ENCODE data around the gene SAMD4A. TPM values are rescaled to one million over a fixed set of nuclear protein-coding genes. Genes with fewer than 3 reads are reported as not detected.

The SAMD4A gene
- total RNA-seq, 1 experiment from 2014 or later: 9.6 TPM

- no peak overlapping the region for H2BK120ac ChIP-seq (ENCODE audit: low read depth, low read length, poor library complexity, severe bottlenecking)
- no peaks in the 10 kb centered on the region for H4K20me1 ChIP-seq (ENCODE audit: control insufficient read depth, insufficient read depth, insufficient read length)
- no peak overlapping the region for H3K9ac ChIP-seq (ENCODE audit: extremely low read depth, insufficient read length, low read length)
- peaks cover 2% of the 10 kb centered on the region; the same call in 1 of the 2 replicates for H3K4me1 ChIP-seq (ENCODE audit: insufficient read depth, low read length)
- H3K79me1 ChIP-seq (ENCODE audit: insufficient read depth, low read depth, low read length, poor library complexity, severe bottlenecking): no peaks in the 10 kb centered on the region
- H3K27ac Mint-ChIP-seq: no peak overlapping the region
- H3K27ac ChIP-seq (ENCODE audit: insufficient read length, low read depth, low read length): no peak overlapping the region
- no peak for TF ChIP-seq CTCF (conservative IDR thresholded peaks at IDR 0.05)
- no peak overlapping the region for H3K4ac ChIP-seq (ENCODE audit: low read depth, low read length)
- H3K36me3 Mint-ChIP-seq (ENCODE audit: insufficient read depth in 1 of 3, low read depth in 3 of 3): no peaks in the 10 kb centered on the region
- H3T11ph ChIP-seq (ENCODE audit: low read length): no peak overlapping the region
- H3K79me2 ChIP-seq (ENCODE audit: insufficient read depth, low read length): no peaks in the 10 kb centered on the region
- peaks cover 14 to 15% of the 10 kb centered on the region in 2 experiments; a peak in 3 of 4 replicates for H3K4me1 Mint-ChIP-seq
- H2BK12ac ChIP-seq (ENCODE audit: insufficient read length, low read depth, low read length): no peak overlapping the region
- no peaks in the 10 kb centered on the region; a peak in 1 of 5 replicates for H3K9me3 Mint-ChIP-seq
- no peaks in the 10 kb centered on the region for H3K23me2 ChIP-seq (ENCODE audit: insufficient read length, low read depth, low read length, poor library complexity, severe bottlenecking)
- H3K18ac ChIP-seq (ENCODE audit: insufficient read length, low read depth, low read length): no peak overlapping the region
- H2BK20ac ChIP-seq (ENCODE audit: low read depth, low read length, poor library complexity, severe bottlenecking): no peak overlapping the region
- H3K27me3 Mint-ChIP-seq (ENCODE audit: low read depth): no peaks in the 10 kb centered on the region
- no peak overlapping the region for H2AFZ ChIP-seq (ENCODE audit: low read length)
- H2BK5ac ChIP-seq (ENCODE audit: insufficient read length, low read length): no peak overlapping the region
- no peak overlapping the region for H3K4me2 ChIP-seq (ENCODE audit: insufficient read depth, insufficient read length, low read length)
- no peak overlapping the region for H4K5ac ChIP-seq (ENCODE audit: insufficient read length, low read depth, low read length)
- H2BK15ac ChIP-seq (ENCODE audit: low read depth, low read length): no peak overlapping the region
- no peak overlapping the region for H2AK5ac ChIP-seq (ENCODE audit: insufficient read length, low read length)
- H3K9me3 ChIP-seq (ENCODE audit: control insufficient read depth, low read depth, low read length): no peaks in the 10 kb centered on the region
- no peak overlapping the region for H4K8ac ChIP-seq (replicated peaks; ENCODE audit: insufficient read length, low read depth, low read length)
- no peak for DNase-seq
- H3K56ac ChIP-seq (ENCODE audit: insufficient read length, low read depth, low read length): no peak overlapping the region
- no peak overlapping the region for H3K4me3 Mint-ChIP-seq
- no peak overlapping the region for H4K91ac ChIP-seq (ENCODE audit: insufficient read length, low read depth, low read length)
- H3K27me3 ChIP-seq (ENCODE audit: insufficient read depth, low read length): no peaks in the 10 kb centered on the region
- no peak overlapping the region for H3K23ac ChIP-seq (ENCODE audit: insufficient read length, low read depth, low read length)
- H3K14ac ChIP-seq (ENCODE audit: insufficient read depth, low read length): no peak overlapping the region
Measured at GRCh38 chr14:54725998-54726397, 159.1 kb downstream of the SAMD4A start.
